PC-3 (cell line): ENCODE results near the gene MYL7.

ENCODE experiments used
- EZH2 ChIP-seq: fragments of 300-600 bp; sonication (generic); IDR thresholded peaks from one replicate; pipeline ENCODE4 v1.6.1; 2017; ENCODE audit warnings: antibody characterized with exemption, mild to moderate bottlenecking, low read length; ENCODE audit not compliant: unreplicated experiment
- EZH2phosphoT487 ChIP-seq: fragments of 300-600 bp; sonication (generic); IDR thresholded peaks from 2 replicates; pipeline ENCODE4 v1.6.1; 2018; ENCODE audit warnings: mild to moderate bottlenecking, antibody characterized with exemption, low read length, borderline replicate concordance
- TF ChIP-seq, protein P1 (sequence below): fragments of 300-600 bp; sonication (generic); conservative IDR thresholded peaks from 2 replicates; pipeline ENCODE4 v1.5.1; 2017; ENCODE audit warnings: antibody characterized with exemption, low read depth, mild to moderate bottlenecking, low read length

GRCh38 chr7:44106311-44107065 is 34.6 kb downstream of the MYL7 start:
- TF ChIP-seq, protein P1, sequence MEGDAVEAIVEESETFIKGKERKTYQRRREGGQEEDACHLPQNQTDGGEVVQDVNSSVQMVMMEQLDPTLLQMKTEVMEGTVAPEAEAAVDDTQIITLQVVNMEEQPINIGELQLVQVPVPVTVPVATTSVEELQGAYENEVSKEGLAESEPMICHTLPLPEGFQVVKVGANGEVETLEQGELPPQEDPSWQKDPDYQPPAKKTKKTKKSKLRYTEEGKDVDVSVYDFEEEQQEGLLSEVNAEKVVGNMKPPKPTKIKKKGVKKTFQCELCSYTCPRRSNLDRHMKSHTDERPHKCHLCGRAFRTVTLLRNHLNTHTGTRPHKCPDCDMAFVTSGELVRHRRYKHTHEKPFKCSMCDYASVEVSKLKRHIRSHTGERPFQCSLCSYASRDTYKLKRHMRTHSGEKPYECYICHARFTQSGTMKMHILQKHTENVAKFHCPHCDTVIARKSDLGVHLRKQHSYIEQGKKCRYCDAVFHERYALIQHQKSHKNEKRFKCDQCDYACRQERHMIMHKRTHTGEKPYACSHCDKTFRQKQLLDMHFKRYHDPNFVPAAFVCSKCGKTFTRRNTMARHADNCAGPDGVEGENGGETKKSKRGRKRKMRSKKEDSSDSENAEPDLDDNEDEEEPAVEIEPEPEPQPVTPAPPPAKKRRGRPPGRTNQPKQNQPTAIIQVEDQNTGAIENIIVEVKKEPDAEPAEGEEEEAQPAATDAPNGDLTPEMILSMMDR = no peak
- no peak for TF ChIP-seq EZH2
- no peak for TF ChIP-seq EZH2phosphoT487
